Fibroblast of skin of right quadriceps (primary cell): ENCODE results near the gene CFAP410.

Experiments
- DNase-seq: peaks from one replicate; pipeline ENCODE4 v3.0.0-alpha.2; 2013

The CFAP410 gene

GRCh38 chr21:44338971-44339910 is at the start of gene CFAP410:
CFAP410 (minus strand) TSS chr21:44339390; CDS start chr21:44339194, 196 bp downstream.
- peak; percentile 95 for DNase-seq

- DNase-seq, result no peak
These were observed 45.8 kb upstream of the CFAP410 start for GRCh38 chr21:44384968-44385367.

- DNase-seq, result no peak
These were observed 44.0 kb upstream of the CFAP410 start for GRCh38 chr21:44383216-44383615.

- DNase-seq, result no peak
These were observed 43.3 kb upstream of the CFAP410 start for GRCh38 chr21:44382536-44382935.

- no peak for DNase-seq
These were observed 42.7 kb upstream of the CFAP410 start for GRCh38 chr21:44381874-44382273.

- no peak for DNase-seq
These were observed 41.7 kb upstream of the CFAP410 start for GRCh38 chr21:44380876-44381275.

GRCh38 chr21:44379991-44380865 is 41.0 kb upstream of the CFAP410 start:
- no peak for DNase-seq

GRCh38 chr21:44379515-44379848 is 40.3 kb upstream of the CFAP410 start:
- no peak for DNase-seq

GRCh38 chr21:44378646-44379514 is 39.7 kb upstream of the CFAP410 start:
- DNase-seq, result no peak

GRCh38 chr21:44377922-44378645 is 38.9 kb upstream of the CFAP410 start:
- no peak for DNase-seq

- no peak for DNase-seq
These were observed 38.2 kb upstream of the CFAP410 start for GRCh38 chr21:44377201-44377921.

- no peak for DNase-seq
These were observed 37.4 kb upstream of the CFAP410 start for GRCh38 chr21:44376606-44377005.

- DNase-seq, result no peak
These were observed 36.6 kb upstream of the CFAP410 start for GRCh38 chr21:44375761-44376241.

GRCh38 chr21:44375281-44375651 is 36.1 kb upstream of the CFAP410 start:
- DNase-seq, result no peak

- DNase-seq, result no peak
These were observed 35.6 kb upstream of the CFAP410 start for GRCh38 chr21:44374601-44375280.

- DNase-seq, result no peak
These were observed 33.4 kb upstream of the CFAP410 start for GRCh38 chr21:44372616-44373015.

- no peak for DNase-seq
These were observed 32.4 kb upstream of the CFAP410 start for GRCh38 chr21:44371596-44371995.

GRCh38 chr21:44370786-44371410 is 31.7 kb upstream of the CFAP410 start:
- no peak for DNase-seq

- peak; percentile 10 for DNase-seq
These were observed 31.0 kb upstream of the CFAP410 start for GRCh38 chr21:44370027-44370735.
